Body of pancreas (tissue), 4 donors: ENCODE data around the gene MYH7. TPM values are rescaled to one million over a fixed set of nuclear protein-coding genes. Genes with fewer than 3 reads are reported as not detected.
A peak's percentile ranks its signal among the peaks of the same experiment; 100 is the strongest.

Experiments
- ATAC-seq: fragments of 150-250 bp; one replicate; pipeline ENCODE4 v1.9.1; 2016
- DNase-seq, 4 donors: peaks; one replicate each; pipeline ENCODE4 v3.0.0-alpha.2; 2019
- H3K27ac ChIP-seq, 4 donors: fragments of 200-600 bp; sonication (generic); 1 replicate in 3 of 4; 2 replicates in 1 of 4; pipeline versions ENCODE4 v1.5.1 to v1.6.1; 2016 to 2019; ENCODE audit warnings: mild to moderate bottlenecking in 1 of 4, mixed read lengths in 1 of 4, moderate library complexity in 1 of 4
- H3K27me3 ChIP-seq, 2 donors: fragments of 200-600 bp; sonication (generic); one replicate each; pipeline ENCODE4 v1.6.0; 2016; ENCODE audit warnings: mild to moderate bottlenecking in 1 of 2
- H3K36me3 ChIP-seq, 2 donors: fragments of 200-600 bp; sonication (generic); replicated peaks in 1 of 2; 2 replicates each; pipeline ENCODE4 v1.5.1; 2016; ENCODE audit warnings: low read depth in 2 of 2; ENCODE audit not compliant: insufficient read depth in 1 of 2
- H3K4me1 ChIP-seq: fragments of 200-600 bp; sonication (generic); one replicate; pipeline ENCODE4 v1.6.0; 2016
- H3K4me3 ChIP-seq, 2 donors: fragments of 200-600 bp; sonication (generic); 1 replicate in 1 of 2; 2 replicates in 1 of 2; pipeline ENCODE4 v1.5.1; 2016 to 2019
- H3K9me3 ChIP-seq, 3 donors: fragments of 200-600 bp; sonication (generic); 1 replicate in 2 of 3; 2 replicates in 1 of 3; pipeline ENCODE4 v1.5.1; 2016
- POLR2A ChIP-seq, 3 donors: fragments of 450-650 bp; IDR thresholded peaks; one replicate each; pipeline ENCODE4 v1.6.1; 2016; ENCODE audit warnings: antibody characterized with exemption in 3 of 3, mild to moderate bottlenecking in 2 of 3
- WGBS, 2 donors: methylation state at CpG; one replicate each; pipeline ENCODE4 v1.1.5; 2017; 5-methylcytosine and 5-hydroxymethylcytosine counted together
- intact Hi-C: fragments of 100-400 bp; cut with DNase I; formaldehyde crosslinking; loops from one replicate; pipeline ENCODE4 v1.15.1; 2023
- total RNA-seq, 2 donors: library from RNA; depleted of rRNA; stranded (reverse); fragments of >200 nt; gene quantifications; one replicate each; pipeline ENCODE4 v1.1.0, GENCODE V29; 2016
- TF ChIP-seq, protein P1 (sequence below), 7 experiments: fragments of 450-650 bp in 4 of 7; fragments of 200-600 bp in 3 of 7; sonication (generic) in 3 of 7; IDR thresholded peaks; one replicate each; pipeline ENCODE4 v1.5.1; 2016 to 2019; ENCODE audit warnings: antibody characterized with exemption in 7 of 7

MYH7 gene
- total RNA-seq, 2 donors from 2014 or later = 0.52 to 2.0 TPM

DNA sequence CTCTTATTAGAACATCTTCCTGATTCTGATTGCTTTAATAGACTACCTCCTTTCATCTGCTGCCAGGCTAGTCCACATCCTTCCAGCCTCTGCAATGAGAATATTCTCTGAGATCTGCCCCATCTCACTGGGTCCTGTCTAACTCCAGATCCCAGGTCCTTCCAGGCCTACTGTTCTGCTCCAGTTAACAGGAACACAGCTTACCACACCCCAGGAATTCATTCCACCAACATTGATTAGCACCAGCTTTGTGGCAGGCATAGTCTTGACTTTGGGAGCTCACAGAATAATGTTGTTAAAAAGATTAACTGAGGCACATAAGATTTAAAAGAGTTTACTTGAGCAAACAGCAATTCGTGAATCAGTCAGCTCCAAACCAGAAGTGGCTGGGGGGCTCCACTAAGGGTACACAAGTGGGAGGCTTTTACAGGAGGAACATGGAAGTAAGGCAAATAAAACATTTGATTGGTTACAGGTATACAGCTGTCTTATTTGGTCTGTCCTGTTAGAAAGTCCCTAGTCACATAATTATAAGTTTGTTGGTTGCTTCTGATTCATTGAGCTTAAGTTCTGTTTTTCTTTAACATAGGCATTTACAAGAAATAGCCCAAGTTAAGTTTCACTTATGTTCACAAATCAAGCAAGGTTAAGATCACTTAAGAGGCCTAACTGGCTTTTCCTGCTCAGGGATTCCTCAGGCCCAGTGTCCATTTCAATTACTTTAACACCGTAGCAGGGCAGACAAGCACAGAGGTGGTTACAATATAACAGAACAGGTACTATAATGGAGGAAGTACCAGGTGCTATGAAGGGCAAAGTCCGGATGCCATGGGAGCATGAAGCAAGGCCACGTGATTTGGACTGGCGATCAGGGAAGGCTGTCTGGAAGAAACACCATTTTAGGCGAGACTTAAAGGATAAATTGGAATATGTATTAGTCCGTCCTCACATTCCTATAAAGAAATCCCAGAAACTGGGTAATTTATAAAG is 12.2 kb upstream of the MYH7 start:
- Histone ChIP-seq H3K27me3 (no peaks in the 10 kb centered on the region), H3K27ac (peak overlapping the region in 2 of 4 donors; percentile 48 to 72), H3K9me3 (no peaks in the 10 kb centered on the region), H3K4me3 (no peak overlapping the region), H3K36me3 (no peaks in the 10 kb centered on the region), H3K4me1 (peaks cover 14% of the 10 kb centered on the region)
- DNase-seq (peak; percentile 45 to 70 (median 58)), ATAC-seq (peak; percentile 94)
- TF ChIP-seq POLR2A (IDR thresholded peaks at IDR 0.05) = no peak
- TF ChIP-seq, protein P1, sequence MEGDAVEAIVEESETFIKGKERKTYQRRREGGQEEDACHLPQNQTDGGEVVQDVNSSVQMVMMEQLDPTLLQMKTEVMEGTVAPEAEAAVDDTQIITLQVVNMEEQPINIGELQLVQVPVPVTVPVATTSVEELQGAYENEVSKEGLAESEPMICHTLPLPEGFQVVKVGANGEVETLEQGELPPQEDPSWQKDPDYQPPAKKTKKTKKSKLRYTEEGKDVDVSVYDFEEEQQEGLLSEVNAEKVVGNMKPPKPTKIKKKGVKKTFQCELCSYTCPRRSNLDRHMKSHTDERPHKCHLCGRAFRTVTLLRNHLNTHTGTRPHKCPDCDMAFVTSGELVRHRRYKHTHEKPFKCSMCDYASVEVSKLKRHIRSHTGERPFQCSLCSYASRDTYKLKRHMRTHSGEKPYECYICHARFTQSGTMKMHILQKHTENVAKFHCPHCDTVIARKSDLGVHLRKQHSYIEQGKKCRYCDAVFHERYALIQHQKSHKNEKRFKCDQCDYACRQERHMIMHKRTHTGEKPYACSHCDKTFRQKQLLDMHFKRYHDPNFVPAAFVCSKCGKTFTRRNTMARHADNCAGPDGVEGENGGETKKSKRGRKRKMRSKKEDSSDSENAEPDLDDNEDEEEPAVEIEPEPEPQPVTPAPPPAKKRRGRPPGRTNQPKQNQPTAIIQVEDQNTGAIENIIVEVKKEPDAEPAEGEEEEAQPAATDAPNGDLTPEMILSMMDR (IDR thresholded peaks at IDR 0.05) = no peak
- intact Hi-C loops = no loop called here
- 35 to 38% methylated on average over 7 of the region's 7 CpGs for WGBS, 2 donors

DNA sequence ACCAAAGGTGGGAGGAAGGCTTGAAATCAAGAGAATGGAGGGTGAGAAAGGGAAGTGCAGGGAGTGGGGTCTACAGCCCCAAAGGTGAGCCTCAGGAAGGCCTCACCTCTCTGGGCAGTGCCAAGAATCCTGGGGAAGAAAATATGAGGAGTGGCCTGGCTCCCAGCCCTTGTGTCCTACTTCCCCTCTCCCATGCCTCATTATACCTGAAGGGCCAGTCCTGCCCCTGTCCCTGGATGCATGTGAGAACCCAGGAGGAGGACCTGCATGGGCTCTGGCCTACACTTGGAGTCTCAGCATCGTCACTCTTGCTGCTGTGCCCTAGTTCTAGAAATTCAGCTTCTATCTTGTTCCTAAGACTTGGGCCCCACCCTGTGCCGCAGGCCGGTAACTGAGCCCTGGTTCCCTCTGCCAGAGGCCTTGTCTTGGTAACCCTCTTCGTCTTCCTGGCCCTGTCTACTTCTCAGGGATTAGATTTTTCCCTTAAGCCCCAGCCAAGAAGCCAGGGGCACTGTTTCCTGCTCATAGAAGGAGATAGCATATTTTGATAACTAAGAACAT is 10.9 kb upstream of the MYH7 start:
- Histone ChIP-seq H3K27ac (no peak overlapping the region), H3K27me3 (no peaks in the 10 kb centered on the region), H3K9me3 (no peaks in the 10 kb centered on the region), H3K4me1 (peaks cover 14% of the 10 kb centered on the region), H3K4me3 (no peak overlapping the region), H3K36me3 (no peaks in the 10 kb centered on the region)
- 82 to 86% methylated on average over 4 of the region's 4 CpGs for WGBS, 2 donors
- intact Hi-C loops = no loop called here
- DNase-seq (no peak), ATAC-seq (no peak)
- no peak for TF ChIP-seq POLR2A (IDR thresholded peaks at IDR 0.05)
- TF ChIP-seq, protein P1 (IDR thresholded peaks at IDR 0.05) = no peak

DNA sequence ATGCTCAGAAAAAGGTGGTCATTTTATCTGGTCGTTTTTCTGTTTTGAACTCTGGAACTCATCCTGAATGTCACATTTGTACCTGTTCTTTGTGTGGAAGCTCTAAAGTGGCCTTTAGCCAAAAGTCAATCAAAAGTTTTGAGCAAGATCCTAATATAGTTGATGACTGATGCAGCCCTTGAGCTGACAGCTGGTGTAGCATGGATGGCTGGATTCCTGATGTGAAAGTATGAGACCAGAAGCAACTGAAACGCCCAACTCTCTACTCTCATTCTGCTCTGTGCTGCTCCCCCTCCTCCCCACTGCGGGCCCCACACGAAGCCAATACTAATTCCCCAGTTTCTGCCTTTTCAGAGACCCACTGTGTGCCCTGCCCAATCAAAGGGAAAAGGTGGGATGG is 10.3 kb upstream of the MYH7 start:
- H3K4me1 ChIP-seq = peaks cover 14% of the 10 kb centered on the region
- H3K27ac ChIP-seq = no peak overlapping the region
- H3K4me3 ChIP-seq = no peak overlapping the region
- 61 to 63% methylated on average over 4 of the region's 4 CpGs for WGBS, 2 donors
- no peaks in the 10 kb centered on the region for H3K27me3 ChIP-seq
- ATAC-seq = no peak
- intact Hi-C loops = no loop called here
- no peak for TF ChIP-seq POLR2A (IDR thresholded peaks at IDR 0.05)
- TF ChIP-seq, protein P1 (IDR thresholded peaks at IDR 0.05) = no peak
- no peaks in the 10 kb centered on the region for H3K9me3 ChIP-seq
- no peaks in the 10 kb centered on the region for H3K36me3 ChIP-seq
- no peak for DNase-seq

DNA sequence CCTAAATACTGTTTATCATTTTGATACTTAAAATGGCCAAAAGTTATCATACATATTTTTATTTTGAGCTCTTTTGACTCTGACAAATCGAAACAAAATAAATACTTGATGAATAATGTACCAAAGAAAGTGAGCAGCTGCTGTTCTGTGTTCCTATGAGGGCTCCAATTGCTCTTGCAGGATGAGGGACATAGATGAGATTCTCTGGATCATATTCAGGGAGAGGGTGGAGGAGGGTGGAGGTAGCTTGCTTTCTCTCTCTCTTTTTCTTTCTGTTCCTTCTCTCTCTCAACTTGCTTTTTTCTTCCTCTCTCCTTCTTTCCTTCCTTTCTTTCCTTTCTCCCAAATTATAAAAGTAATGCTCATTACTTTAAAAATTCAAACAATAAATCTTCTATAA is 8.9 kb upstream of the MYH7 start:
- 34 to 39% methylated on average over 1 of the region's 1 CpG for WGBS, 2 donors
- DNase-seq (no peak), ATAC-seq (no peak)
- no peaks in the 10 kb centered on the region for H3K9me3 ChIP-seq
- no peaks in the 10 kb centered on the region for H3K27me3 ChIP-seq
- peaks cover 14% of the 10 kb centered on the region for H3K4me1 ChIP-seq
- no peak overlapping the region for H3K4me3 ChIP-seq
- H3K27ac ChIP-seq = no peak overlapping the region
- no peak for TF ChIP-seq POLR2A (IDR thresholded peaks at IDR 0.05)
- TF ChIP-seq, protein P1 (IDR thresholded peaks at IDR 0.05) = no peak
- H3K36me3 ChIP-seq = no peaks in the 10 kb centered on the region
- intact Hi-C loops = no loop called here
